GM18517 (cell line): ENCODE data around the gene CTR9.
A peak's percentile ranks its signal among the peaks of the same experiment; 100 is the strongest.

Experiments used
- ATAC-seq: cut with Tn5 transposase; IDR thresholded peaks from one replicate; pipeline ENCODE4 v1.9.1; 2021; ENCODE audit warnings: mild to moderate bottlenecking, moderate library complexity; ENCODE audit not compliant: unreplicated experiment

The CTR9 gene

DNA sequence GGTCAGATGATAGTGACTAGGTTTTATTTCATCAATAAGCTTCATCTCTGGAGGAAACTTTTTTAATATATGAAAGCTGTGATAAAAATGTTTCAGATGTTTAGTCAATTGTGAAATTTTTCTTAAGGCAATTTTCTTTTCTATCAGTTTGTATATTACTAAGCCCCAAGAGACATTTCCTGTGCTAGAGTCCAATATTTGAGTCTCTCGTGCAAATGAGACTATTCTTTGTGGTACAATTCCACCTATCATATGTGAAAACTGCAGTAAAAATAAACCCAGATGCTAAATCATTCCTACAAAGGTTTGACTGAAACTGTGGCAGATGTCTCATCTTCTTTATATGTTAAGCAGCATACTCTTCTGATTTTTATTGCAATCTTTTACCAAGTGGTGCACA lies 28.0 kb downstream of the CTR9 start:
- ATAC-seq: no peak

DNA sequence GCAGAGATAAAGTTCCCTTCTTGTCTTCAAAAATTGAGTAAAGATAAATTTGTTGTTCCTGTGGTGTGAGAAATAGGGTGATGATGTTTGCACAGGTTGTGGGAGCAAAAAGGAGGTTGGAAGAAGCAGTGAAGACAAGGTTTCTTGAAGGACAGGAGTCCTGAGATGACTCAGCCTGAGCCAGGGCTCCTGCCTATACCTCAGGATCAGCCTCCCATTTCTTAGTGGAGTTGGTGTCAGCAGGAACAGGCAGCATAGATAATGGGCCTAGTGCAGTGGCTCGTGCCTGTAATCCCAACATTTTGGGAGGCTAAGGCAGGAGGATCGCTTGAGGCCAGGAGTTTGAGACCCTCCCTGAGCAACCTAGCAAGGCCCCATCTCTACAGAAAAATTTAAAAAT lies 29.0 kb downstream of the CTR9 start:
- ATAC-seq: no peak

DNA sequence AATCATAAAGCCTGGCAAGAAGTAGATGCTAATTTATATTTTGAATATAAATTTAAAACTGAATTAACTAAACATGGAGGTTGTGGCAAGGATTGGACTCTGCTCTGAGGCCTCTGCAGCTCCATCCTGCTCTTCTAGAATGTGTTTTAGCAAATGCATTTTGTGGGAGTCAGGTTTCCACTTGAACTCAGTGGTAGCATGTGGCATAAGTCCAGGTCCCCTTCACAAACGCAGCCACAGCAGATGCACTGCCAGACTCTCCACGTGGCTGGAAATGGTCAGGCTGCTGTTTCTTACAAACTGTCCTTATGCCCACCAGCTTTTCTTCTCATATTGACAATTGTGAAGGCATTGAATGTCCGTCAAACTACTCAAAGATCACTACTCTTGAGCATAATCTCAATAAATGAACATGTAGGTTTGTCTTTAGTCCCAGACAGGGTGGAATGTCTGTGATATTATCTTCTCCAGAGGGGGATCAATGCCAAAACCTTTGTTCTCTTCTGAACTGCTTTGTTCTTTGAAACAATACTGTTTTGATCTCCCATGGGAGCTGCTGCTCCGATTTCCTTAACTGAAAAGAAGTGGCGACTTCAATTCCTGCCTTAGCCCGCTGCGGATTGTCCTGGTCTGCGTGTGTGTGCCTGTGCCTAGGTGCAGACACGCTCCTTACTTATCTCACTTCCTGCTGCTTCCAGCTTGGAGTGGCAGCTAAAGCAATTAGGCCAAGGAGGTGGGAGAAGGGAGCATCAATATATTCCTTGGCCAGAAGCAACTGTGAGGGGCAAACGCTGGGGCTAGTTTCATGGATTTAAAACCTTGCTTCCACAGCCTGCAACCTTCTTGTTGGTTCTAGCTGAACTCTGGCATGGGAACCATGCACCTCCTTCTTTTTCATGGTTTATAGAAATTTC lies 33.4 kb downstream of the CTR9 start:
- no peak for ATAC-seq

- ATAC-seq: no peak
Measured at GRCh38 chr11:10785146-10785474, 34.1 kb downstream of the CTR9 start.

GRCh38 chr11:10786451-10786850 lies 35.4 kb downstream of the CTR9 start:
- no peak for ATAC-seq

- ATAC-seq: peak; percentile 60
Measured at GRCh38 chr11:10792385-10793068, 41.5 kb downstream of the CTR9 start.

GRCh38 chr11:10793470-10794255 lies 42.6 kb downstream of the CTR9 start:
- no peak for ATAC-seq

GRCh38 chr11:10796191-10796590 lies 45.1 kb downstream of the CTR9 start:
- no peak for ATAC-seq

GRCh38 chr11:10797001-10797400 lies 46.0 kb downstream of the CTR9 start:
- no peak for ATAC-seq

- no peak for ATAC-seq
Measured at GRCh38 chr11:10797531-10797930, 46.5 kb downstream of the CTR9 start.

- ATAC-seq: no peak
Measured at GRCh38 chr11:10798330-10798928, 47.4 kb downstream of the CTR9 start.

DNA sequence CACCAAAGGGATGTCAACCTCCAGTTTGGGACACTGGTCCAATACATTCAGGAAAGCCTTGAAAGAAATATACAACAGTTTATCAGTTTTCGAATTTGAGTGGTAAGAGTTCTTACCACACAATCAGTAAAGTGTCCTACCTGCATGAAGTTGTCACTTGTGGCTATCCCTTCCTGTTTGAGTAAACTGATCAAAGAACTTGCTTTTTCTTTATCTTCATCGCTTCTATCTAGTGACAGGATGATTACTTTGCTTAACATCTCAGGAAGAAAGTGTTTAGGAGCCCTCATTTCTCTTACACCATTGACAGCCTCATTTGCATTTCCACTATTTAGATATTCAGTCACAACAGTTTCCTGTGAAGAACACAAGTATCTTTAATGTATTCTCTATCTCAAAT lies 49.2 kb downstream of the CTR9 start:
- no peak for ATAC-seq

GRCh38 chr11:10803676-10804075 lies 52.6 kb downstream of the CTR9 start:
- no peak for ATAC-seq

DNA sequence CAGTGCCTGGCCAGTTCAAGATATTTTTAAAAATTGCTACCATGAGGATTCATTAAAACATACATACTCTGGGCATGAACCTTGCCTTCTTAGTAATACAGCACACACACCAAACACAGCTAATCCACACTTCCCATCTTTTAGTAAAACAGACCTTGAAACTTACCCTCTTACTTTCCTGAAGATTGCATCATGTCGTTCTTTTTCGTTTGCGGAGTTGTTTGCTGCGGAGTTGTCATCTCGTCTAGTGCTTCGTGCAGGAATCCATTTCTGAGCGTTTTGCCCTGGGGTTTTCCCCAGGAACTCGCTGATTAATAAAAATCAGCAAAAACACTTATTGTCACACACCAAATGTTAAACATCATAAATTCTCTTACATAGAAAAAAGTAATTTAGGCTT lies 54.7 kb downstream of the CTR9 start:
- no peak for ATAC-seq

- ATAC-seq: no peak
Measured at GRCh38 chr11:10806206-10806605, 55.2 kb downstream of the CTR9 start.

- ATAC-seq: peak; percentile 2
Measured at GRCh38 chr11:10807493-10808234, 56.6 kb downstream of the CTR9 start.

- ATAC-seq: no peak
Measured at GRCh38 chr11:10808235-10808552, 57.1 kb downstream of the CTR9 start.

GRCh38 chr11:10808553-10809372 lies 57.7 kb downstream of the CTR9 start, which contains the start of gene EIF4G2:
Gene EIF4G2, minus strand, starts transcription at chr11:10808926.
- peak; percentile 90 for ATAC-seq

GRCh38 chr11:10809373-10810160 lies 58.5 kb downstream of the CTR9 start:
- peak; percentile 15 for ATAC-seq
